Neural cell (in vitro differentiated cells): Measurements from ENCODE around the gene TUBA8. TPM values are rescaled to one million over a fixed set of nuclear protein-coding genes. Genes with fewer than 3 reads are reported as not detected.

Source experiments
- H2AFZ ChIP-seq: fragments of 200-600, 300-800 bp; sonication (generic), shearing (Covaris generic); 2 replicates; pipeline ENCODE4 v1.6.0; 2014; ENCODE audit warnings: low read depth, mild to moderate bottlenecking, antibody characterized with exemption, low read length, moderate library complexity
- H3F3A ChIP-seq: fragments of 200-600 bp; shearing (Covaris generic); 2 replicates; pipeline ENCODE4 v1.6.1; 2016; ENCODE audit warnings: mild to moderate bottlenecking, moderate library complexity, mixed read lengths, antibody characterized with exemption, low read length; ENCODE audit not compliant: insufficient read depth, poor library complexity, severe bottlenecking
- H3K27ac ChIP-seq: fragments of 200-600, 300-800 bp; sonication (generic), shearing (Covaris generic); 2 replicates; pipeline ENCODE4 v1.5.1; 2014; ENCODE audit warnings: mild to moderate bottlenecking, low read length, moderate library complexity
- H3K27me3 ChIP-seq: fragments of 300-800, 200-600 bp; sonication (generic), shearing (Covaris generic); 2 replicates; pipeline ENCODE4 v1.6.0; 2014; ENCODE audit warnings: mild to moderate bottlenecking, low read depth, low read length, moderate library complexity; ENCODE audit not compliant: insufficient read depth
- H3K36me3 ChIP-seq: fragments of 300-800, 200-600 bp; sonication (generic), shearing (Covaris generic); 2 replicates; pipeline ENCODE4 v1.5.1; 2014; ENCODE audit warnings: mild to moderate bottlenecking, antibody characterized with exemption, low read length, moderate library complexity; ENCODE audit not compliant: insufficient read depth
- H3K4me2 ChIP-seq: fragments of 300-800, 200-600 bp; sonication (generic), shearing (Covaris generic); 2 replicates; pipeline ENCODE4 v1.6.0; 2014; ENCODE audit warnings: mild to moderate bottlenecking, low read length
- H3K4me3 ChIP-seq: fragments of 300-800, 200-600 bp; sonication (generic), shearing (Covaris generic); 2 replicates; pipeline ENCODE4 v1.5.1; 2014; ENCODE audit warnings: mild to moderate bottlenecking, low read length, moderate library complexity
- H3K79me2 ChIP-seq: fragments of 200-600 bp; shearing (Covaris generic); replicated peaks from 2 replicates; pipeline ENCODE4 v1.6.0; 2014; ENCODE audit warnings: mild to moderate bottlenecking, low read length, moderate library complexity; ENCODE audit not compliant: insufficient read depth
- H3K9ac ChIP-seq: fragments of 300-800, 200-600 bp; sonication (generic), shearing (Covaris generic); 2 replicates; pipeline ENCODE4 v1.6.1; 2016; ENCODE audit warnings: mild to moderate bottlenecking, low read length, mixed read lengths
- H3K9me2 ChIP-seq: fragments of 200-600 bp; shearing (Covaris generic); 2 replicates; pipeline ENCODE4 v1.6.1; 2016; ENCODE audit warnings: mild to moderate bottlenecking, low read length, mixed read lengths; ENCODE audit not compliant: insufficient read depth
- H3K9me3 ChIP-seq: fragments of 200-600, 300-800 bp; sonication (generic), shearing (Covaris generic); 2 replicates; pipeline ENCODE4 v1.6.1; 2016; ENCODE audit warnings: mild to moderate bottlenecking, mixed run types, low read length, moderate library complexity, mixed read lengths
- H4K20me1 ChIP-seq: fragments of 200-600 bp; shearing (Covaris generic); 2 replicates; pipeline ENCODE4 v1.6.1; 2016; ENCODE audit warnings: mild to moderate bottlenecking, mixed run types; ENCODE audit not compliant: insufficient read depth
- EP300 ChIP-seq: fragments of 450-650 bp; conservative IDR thresholded peaks from 2 replicates; pipeline ENCODE4 v1.6.1; 2014; ENCODE audit warnings: antibody characterized with exemption, mild to moderate bottlenecking, moderate library complexity; ENCODE audit not compliant: poor library complexity, severe bottlenecking
- EZH2 ChIP-seq: fragments of 200-600, 300-800 bp; shearing (Covaris generic), sonication (generic); IDR thresholded peaks from 2 replicates; pipeline ENCODE4 v1.6.1; 2014; ENCODE audit warnings: antibody characterized with exemption, low read length, borderline replicate concordance, mild to moderate bottlenecking; ENCODE audit not compliant: insufficient read depth, poor library complexity, severe bottlenecking
- MXI1 ChIP-seq: fragments of 450-650 bp; conservative IDR thresholded peaks from 2 replicates; pipeline ENCODE4 v1.6.1; 2014; ENCODE audit warnings: antibody characterized with exemption, mild to moderate bottlenecking; ENCODE audit not compliant: poor library complexity, severe bottlenecking
- POLR2AphosphoS5 ChIP-seq: IDR thresholded peaks from 2 replicates; pipeline ENCODE4 v1.6.1; 2012
- RAD21 ChIP-seq: fragments of 450-650 bp; conservative IDR thresholded peaks from 2 replicates; pipeline ENCODE4 v1.6.1; 2014; ENCODE audit warnings: antibody characterized with exemption, mild to moderate bottlenecking, moderate library complexity
- SMC3 ChIP-seq: fragments of 450-650 bp; conservative IDR thresholded peaks from 2 replicates; pipeline ENCODE4 v1.6.1; 2014; ENCODE audit warnings: antibody characterized with exemption, mild to moderate bottlenecking, moderate library complexity; ENCODE audit not compliant: poor library complexity
- TAF1 ChIP-seq: IDR thresholded peaks from 2 replicates; pipeline ENCODE4 v1.6.1; 2012; ENCODE audit warnings: low read depth
- polyA plus RNA-seq: library from polyadenylated mRNA; depleted of rRNA; stranded (reverse); fragments of >200 nt; gene quantifications from 2 replicates; pipeline ENCODE4 v1.2.3, GENCODE V29; 2014
- TF ChIP-seq, protein P1 (sequence below): IDR thresholded peaks from 2 replicates; pipeline ENCODE4 v1.6.1; 2012; ENCODE audit warnings: borderline replicate concordance
- TF ChIP-seq, protein P2 (sequence below): fragments of 450-650 bp; IDR thresholded peaks from 2 replicates; pipeline ENCODE4 v1.5.1; 2014; ENCODE audit warnings: antibody characterized with exemption, mild to moderate bottlenecking, moderate library complexity; ENCODE audit not compliant: poor library complexity, severe bottlenecking

The TUBA8 gene
- polyA plus RNA-seq, 1 donor from 2014 or later: 1.8 TPM

GRCh38 chr22:18078329-18079041 lies 32.1 kb upstream of the TUBA8 start:
- peaks cover 10% of the 10 kb centered on the region for H3K79me2 ChIP-seq
- peak overlapping the region; percentile 68 for H3K4me2 ChIP-seq
- TF ChIP-seq SMC3 (no peak), EZH2 (no peak), TAF1 (no peak), MXI1 (no peak), RAD21 (no peak), POLR2AphosphoS5 (no peak), EP300 (no peak)
- TF ChIP-seq, protein P1, sequence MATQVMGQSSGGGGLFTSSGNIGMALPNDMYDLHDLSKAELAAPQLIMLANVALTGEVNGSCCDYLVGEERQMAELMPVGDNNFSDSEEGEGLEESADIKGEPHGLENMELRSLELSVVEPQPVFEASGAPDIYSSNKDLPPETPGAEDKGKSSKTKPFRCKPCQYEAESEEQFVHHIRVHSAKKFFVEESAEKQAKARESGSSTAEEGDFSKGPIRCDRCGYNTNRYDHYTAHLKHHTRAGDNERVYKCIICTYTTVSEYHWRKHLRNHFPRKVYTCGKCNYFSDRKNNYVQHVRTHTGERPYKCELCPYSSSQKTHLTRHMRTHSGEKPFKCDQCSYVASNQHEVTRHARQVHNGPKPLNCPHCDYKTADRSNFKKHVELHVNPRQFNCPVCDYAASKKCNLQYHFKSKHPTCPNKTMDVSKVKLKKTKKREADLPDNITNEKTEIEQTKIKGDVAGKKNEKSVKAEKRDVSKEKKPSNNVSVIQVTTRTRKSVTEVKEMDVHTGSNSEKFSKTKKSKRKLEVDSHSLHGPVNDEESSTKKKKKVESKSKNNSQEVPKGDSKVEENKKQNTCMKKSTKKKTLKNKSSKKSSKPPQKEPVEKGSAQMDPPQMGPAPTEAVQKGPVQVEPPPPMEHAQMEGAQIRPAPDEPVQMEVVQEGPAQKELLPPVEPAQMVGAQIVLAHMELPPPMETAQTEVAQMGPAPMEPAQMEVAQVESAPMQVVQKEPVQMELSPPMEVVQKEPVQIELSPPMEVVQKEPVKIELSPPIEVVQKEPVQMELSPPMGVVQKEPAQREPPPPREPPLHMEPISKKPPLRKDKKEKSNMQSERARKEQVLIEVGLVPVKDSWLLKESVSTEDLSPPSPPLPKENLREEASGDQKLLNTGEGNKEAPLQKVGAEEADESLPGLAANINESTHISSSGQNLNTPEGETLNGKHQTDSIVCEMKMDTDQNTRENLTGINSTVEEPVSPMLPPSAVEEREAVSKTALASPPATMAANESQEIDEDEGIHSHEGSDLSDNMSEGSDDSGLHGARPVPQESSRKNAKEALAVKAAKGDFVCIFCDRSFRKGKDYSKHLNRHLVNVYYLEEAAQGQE: no peak
- TF ChIP-seq, protein P2, sequence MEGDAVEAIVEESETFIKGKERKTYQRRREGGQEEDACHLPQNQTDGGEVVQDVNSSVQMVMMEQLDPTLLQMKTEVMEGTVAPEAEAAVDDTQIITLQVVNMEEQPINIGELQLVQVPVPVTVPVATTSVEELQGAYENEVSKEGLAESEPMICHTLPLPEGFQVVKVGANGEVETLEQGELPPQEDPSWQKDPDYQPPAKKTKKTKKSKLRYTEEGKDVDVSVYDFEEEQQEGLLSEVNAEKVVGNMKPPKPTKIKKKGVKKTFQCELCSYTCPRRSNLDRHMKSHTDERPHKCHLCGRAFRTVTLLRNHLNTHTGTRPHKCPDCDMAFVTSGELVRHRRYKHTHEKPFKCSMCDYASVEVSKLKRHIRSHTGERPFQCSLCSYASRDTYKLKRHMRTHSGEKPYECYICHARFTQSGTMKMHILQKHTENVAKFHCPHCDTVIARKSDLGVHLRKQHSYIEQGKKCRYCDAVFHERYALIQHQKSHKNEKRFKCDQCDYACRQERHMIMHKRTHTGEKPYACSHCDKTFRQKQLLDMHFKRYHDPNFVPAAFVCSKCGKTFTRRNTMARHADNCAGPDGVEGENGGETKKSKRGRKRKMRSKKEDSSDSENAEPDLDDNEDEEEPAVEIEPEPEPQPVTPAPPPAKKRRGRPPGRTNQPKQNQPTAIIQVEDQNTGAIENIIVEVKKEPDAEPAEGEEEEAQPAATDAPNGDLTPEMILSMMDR: no peak
- peak overlapping the region; percentile 61 for H2AFZ ChIP-seq
- H3K9me3 ChIP-seq: no peaks in the 10 kb centered on the region
- no peaks in the 10 kb centered on the region for H3K27me3 ChIP-seq
- H3K36me3 ChIP-seq: no peaks in the 10 kb centered on the region
- H3K9ac ChIP-seq: peak overlapping the region; percentile 76
- H4K20me1 ChIP-seq: no peaks in the 10 kb centered on the region
- H3K9me2 ChIP-seq: no peaks in the 10 kb centered on the region
- peak overlapping the region; percentile 62 for H3K27ac ChIP-seq
- H3K4me3 ChIP-seq: peak overlapping the region; percentile 88
- H3F3A ChIP-seq: no peaks in the 10 kb centered on the region

GRCh38 chr22:18079706-18080233 lies 30.8 kb upstream of the TUBA8 start:
- Histone ChIP-seq H3K27ac (no peak overlapping the region), H3K4me3 (no peak overlapping the region), H3F3A (no peaks in the 10 kb centered on the region), H3K9me2 (no peaks in the 10 kb centered on the region), H2AFZ (no peak overlapping the region), H3K9me3 (no peaks in the 10 kb centered on the region), H3K36me3 (no peaks in the 10 kb centered on the region), H4K20me1 (no peaks in the 10 kb centered on the region), H3K4me2 (no peak overlapping the region), H3K79me2 (peaks cover 10% of the 10 kb centered on the region), H3K27me3 (no peaks in the 10 kb centered on the region), H3K9ac (no peak overlapping the region)
- no peak for TF ChIP-seq TAF1
- no peak for TF ChIP-seq RAD21
- TF ChIP-seq MXI1: no peak

- no peaks in the 10 kb centered on the region for H3K9me2 ChIP-seq
- no peaks in the 10 kb centered on the region for H3K36me3 ChIP-seq
- TF ChIP-seq EP300 (no peak), RAD21 (no peak), EZH2 (no peak), MXI1 (no peak), TAF1 (no peak), SMC3 (no peak)
- TF ChIP-seq, protein P2: no peak
- H3K27me3 ChIP-seq: no peaks in the 10 kb centered on the region
- peaks cover 10% of the 10 kb centered on the region for H3K79me2 ChIP-seq
- H3F3A ChIP-seq: no peaks in the 10 kb centered on the region
- H4K20me1 ChIP-seq: no peaks in the 10 kb centered on the region
- no peak overlapping the region for H3K4me2 ChIP-seq
- H2AFZ ChIP-seq: no peak overlapping the region
- H3K4me3 ChIP-seq: no peak overlapping the region
- no peak overlapping the region for H3K9ac ChIP-seq
- H3K27ac ChIP-seq: no peak overlapping the region
- no peaks in the 10 kb centered on the region for H3K9me3 ChIP-seq
Observed at GRCh38 chr22:18081416-18081815, 29.2 kb upstream of the TUBA8 start.
